HAP-1 (cell line): ENCODE measurements around the gene CISTR.
"Not testable (repeated sequence)": the region's sequence is repeated elsewhere in the genome, so short reads cannot be mapped to it uniquely, and the experiment has no call there.

Experiments used
- DNase-seq, 2 experiments: peaks; one replicate each; pipeline ENCODE4 v3.0.0-alpha.2; 2016 to 2020; ENCODE audit warnings: low spot score in 2 of 2
- H3K27me3 ChIP-seq: fragments of 250-450 bp; sonication (Bioruptor Pico); 2 replicates; pipeline ENCODE4 v1.5.1; 2020; ENCODE audit warnings: low read depth, mild to moderate bottlenecking, moderate library complexity
- H3K36me3 ChIP-seq: fragments of 250-450 bp; sonication (Bioruptor Pico); replicated peaks from 2 replicates; pipeline ENCODE4 v1.5.1; 2020; ENCODE audit warnings: mild to moderate bottlenecking
- H3K4me1 ChIP-seq: fragments of 250-450 bp; sonication (Bioruptor Pico); 2 replicates; pipeline ENCODE4 v1.5.1; 2020; ENCODE audit warnings: mild to moderate bottlenecking
- H3K4me3 ChIP-seq: fragments of 250-450 bp; sonication (Bioruptor Pico); 2 replicates; pipeline ENCODE4 v1.5.1; 2020; ENCODE audit warnings: mild to moderate bottlenecking, moderate library complexity
- H3K9me3 ChIP-seq: fragments of 250-450 bp; sonication (Bioruptor Pico); 2 replicates; pipeline ENCODE4 v1.5.1; 2020; ENCODE audit warnings: mild to moderate bottlenecking, moderate library complexity
- in situ Hi-C: fragments of 300-500 bp; cut with MboI; formaldehyde crosslinking; loops from 3 replicates; pipeline ENCODE4 v1.14.3; 2020; ENCODE audit warnings: low sequenced_read_pairs, inconsistent platforms, mixed read lengths

Gene CISTR

GRCh38 chr12:53733807-53734200, 18.0 kb downstream of the CISTR start:
- Histone ChIP-seq H3K9me3 (no peaks in the 10 kb centered on the region), H3K4me1 (peaks cover 5% of the 10 kb centered on the region), H3K36me3 (no peaks in the 10 kb centered on the region), H3K4me3 (no peak overlapping the region), H3K27me3 (peaks cover 29% of the 10 kb centered on the region)
- no peak for DNase-seq
- in situ Hi-C loops: no loop called here

DNA sequence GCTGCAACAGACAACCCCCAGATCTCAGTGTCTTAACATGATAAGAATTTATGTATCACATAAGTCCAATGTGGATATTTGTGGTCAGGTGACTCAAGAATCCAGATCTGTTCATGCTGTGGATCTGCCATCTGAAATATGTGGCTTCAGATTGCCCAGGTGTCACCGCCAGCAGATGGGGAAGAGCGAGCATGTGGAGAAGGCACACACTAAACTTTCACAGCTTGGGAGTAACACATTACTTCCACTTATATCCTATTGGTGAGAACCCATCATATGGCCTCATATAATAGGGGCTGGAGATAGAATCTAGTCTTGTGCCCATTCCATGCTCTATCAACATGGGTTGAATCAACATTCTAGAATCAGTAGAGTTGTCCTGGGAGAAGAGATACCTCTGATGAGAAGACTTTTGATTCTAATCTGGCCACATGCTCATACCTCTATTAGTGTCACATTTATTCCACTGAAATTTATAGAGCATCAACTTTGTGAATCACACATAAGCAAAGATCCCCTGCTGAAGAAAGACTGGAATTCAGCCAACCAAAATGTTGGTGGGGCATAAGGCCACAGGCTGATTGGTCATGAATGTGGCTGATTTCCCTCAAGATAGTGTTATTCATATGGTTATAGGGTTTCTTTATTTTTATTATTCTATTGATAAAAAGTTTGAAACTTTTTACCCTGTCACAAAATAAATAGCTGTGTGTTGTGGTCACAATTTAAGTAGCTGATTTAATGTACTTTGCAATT, 18.6 kb downstream of the CISTR start:
- Histone ChIP-seq H3K4me1 (peaks cover 10% of the 10 kb centered on the region), H3K4me3 (no peak overlapping the region), H3K36me3 (no peaks in the 10 kb centered on the region), H3K27me3 (peaks cover 23% of the 10 kb centered on the region), H3K9me3 (no peaks in the 10 kb centered on the region)
- no peak for DNase-seq
- in situ Hi-C loops: no loop called here

- in situ Hi-C loops: no loop called here
- no peak overlapping the region for H3K4me3 ChIP-seq
Observed at GRCh38 chr12:53729644-53730043, 22.1 kb downstream of the CISTR start.

GRCh38 chr12:53728206-53728605, 23.6 kb downstream of the CISTR start:
- DNase-seq: peak; percentile 39 to 72
- in situ Hi-C loops: no loop called here
- Histone ChIP-seq H3K9me3 (no peaks in the 10 kb centered on the region), H3K36me3 (no peaks in the 10 kb centered on the region), H3K4me1 (peaks cover 13% of the 10 kb centered on the region), H3K27me3 (peaks cover 6% of the 10 kb centered on the region; the same call in 1 of the 2 replicates), H3K4me3 (no peak overlapping the region; the same call in 1 of the 2 replicates)

More at GRCh38 chr12:53729644-53730043, 22.1 kb downstream of the CISTR start:
- H3K27me3 ChIP-seq: peaks cover 6% of the 10 kb centered on the region; the same call in 1 of the 2 replicates
- H3K9me3 ChIP-seq: no peaks in the 10 kb centered on the region
- H3K4me1 ChIP-seq: peaks cover 17% of the 10 kb centered on the region
- no peak for DNase-seq
- no peaks in the 10 kb centered on the region for H3K36me3 ChIP-seq

GRCh38 chr12:53727310-53728041, 24.3 kb downstream of the CISTR start, which contains the start of gene CALCOCO1:
TSS of gene CALCOCO1 (minus strand) at chr12:53727452. CDS start at chr12:53725242, 2,210 bp downstream.
- peak within 1 kb of the TSS; percentile 43 for H3K4me3 ChIP-seq
- no peaks in the 10 kb centered on the region for H3K9me3 ChIP-seq
- H3K36me3 ChIP-seq: no peaks in the 10 kb centered on the region
- DNase-seq: peak; percentile 97 to 98
- in situ Hi-C loops: no loop called here
- peaks cover 13% of the 10 kb centered on the region for H3K4me1 ChIP-seq
- H3K27me3 ChIP-seq: no peaks in the 10 kb centered on the region

DNA sequence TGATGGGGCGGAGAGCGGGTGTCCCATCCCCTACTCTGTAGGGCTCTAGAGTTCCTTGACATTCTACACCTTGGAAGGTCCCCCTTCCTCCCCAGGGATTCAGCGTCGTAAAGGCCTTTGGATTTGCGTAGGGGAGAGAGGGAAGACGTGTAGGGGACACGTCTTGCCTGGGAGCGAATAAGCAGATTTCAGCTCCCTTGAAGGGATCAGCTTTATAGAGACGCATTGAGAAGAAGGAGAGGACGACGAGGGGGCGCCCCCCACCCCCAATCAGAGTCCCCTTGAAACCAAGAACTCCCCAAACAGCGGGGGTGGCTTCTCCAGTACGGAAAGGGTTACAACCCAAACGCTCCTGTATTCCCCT, 24.9 kb downstream of the CISTR start:
- Histone ChIP-seq H3K4me1 (peaks cover 13% of the 10 kb centered on the region), H3K27me3 (no peaks in the 10 kb centered on the region), H3K36me3 (no peaks in the 10 kb centered on the region), H3K4me3 (peak overlapping the region; percentile 43), H3K9me3 (no peaks in the 10 kb centered on the region)
- in situ Hi-C loops: no loop called here
- DNase-seq: peak in 1 of 2 experiments; percentile 20

DNA sequence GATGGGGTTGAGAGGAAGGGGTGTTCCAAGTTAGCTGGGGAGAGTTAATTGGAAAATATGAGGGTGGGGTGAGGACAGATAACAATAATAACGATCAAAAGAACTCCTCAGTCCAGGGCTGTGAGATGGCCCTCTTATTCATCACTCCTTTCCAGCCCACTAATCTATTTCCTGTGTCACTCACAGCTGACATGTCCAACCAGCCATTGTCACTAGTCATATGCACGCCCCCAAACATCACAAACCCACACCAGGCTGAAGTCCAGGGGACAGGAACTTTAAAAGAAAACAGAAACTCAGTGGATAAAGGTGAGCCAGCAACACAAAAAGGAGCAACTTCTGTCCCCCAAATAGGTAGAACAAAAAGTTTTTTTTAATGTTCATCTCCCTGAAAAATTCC, 25.4 kb downstream of the CISTR start:
- no peak overlapping the region for H3K4me3 ChIP-seq
- peaks cover 13% of the 10 kb centered on the region for H3K4me1 ChIP-seq
- no peaks in the 10 kb centered on the region for H3K9me3 ChIP-seq
- H3K36me3 ChIP-seq: no peaks in the 10 kb centered on the region
- in situ Hi-C loops: no loop called here
- no peaks in the 10 kb centered on the region for H3K27me3 ChIP-seq
- no peak for DNase-seq

GRCh38 chr12:53725824-53726223, 26.0 kb downstream of the CISTR start:
- Histone ChIP-seq H3K4me1 (peaks cover 13% of the 10 kb centered on the region), H3K4me3 (no peak overlapping the region), H3K9me3 (no peaks in the 10 kb centered on the region), H3K27me3 (no peaks in the 10 kb centered on the region), H3K36me3 (no peaks in the 10 kb centered on the region)
- DNase-seq: no peak
- in situ Hi-C loops: no loop called here

GRCh38 chr12:53722450-53723041, 29.2 kb downstream of the CISTR start:
- Histone ChIP-seq H3K27me3 (no peaks in the 10 kb centered on the region), H3K4me1 (no peaks in the 10 kb centered on the region), H3K36me3 (no peaks in the 10 kb centered on the region), H3K9me3 (no peaks in the 10 kb centered on the region), H3K4me3 (no peak overlapping the region)
- in situ Hi-C loops: no loop called here
- no peak for DNase-seq

DNA sequence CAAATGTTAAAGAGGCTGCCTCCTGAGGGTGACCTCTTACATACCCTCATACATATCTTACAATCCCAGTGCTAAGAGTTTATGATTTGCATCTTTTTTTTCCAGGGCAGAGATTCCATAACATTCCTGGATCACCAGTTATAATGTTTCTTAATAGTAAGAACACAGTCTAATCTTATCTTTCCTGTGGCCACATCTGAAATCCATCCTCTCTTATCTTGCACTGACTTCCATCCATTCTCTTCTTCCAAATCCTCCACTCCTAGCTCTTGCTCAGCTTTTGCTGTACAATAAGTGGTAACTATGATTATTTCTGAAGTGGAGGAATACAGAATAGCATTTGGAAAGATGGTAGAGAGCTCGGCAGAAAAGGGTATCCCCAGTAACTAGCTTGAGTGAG, 30.8 kb downstream of the CISTR start:
- H3K27me3 ChIP-seq: no peaks in the 10 kb centered on the region
- H3K9me3 ChIP-seq: no peaks in the 10 kb centered on the region
- no peak overlapping the region for H3K4me3 ChIP-seq
- in situ Hi-C loops: no loop called here
- DNase-seq: no peak
- no peaks in the 10 kb centered on the region for H3K36me3 ChIP-seq
- no peaks in the 10 kb centered on the region for H3K4me1 ChIP-seq

GRCh38 chr12:53719649-53720048, 32.1 kb downstream of the CISTR start:
- H3K27me3 ChIP-seq: no peaks in the 10 kb centered on the region
- no peak overlapping the region for H3K4me3 ChIP-seq
- H3K36me3 ChIP-seq: no peaks in the 10 kb centered on the region
- no peaks in the 10 kb centered on the region for H3K9me3 ChIP-seq
- DNase-seq: no peak
- in situ Hi-C loops: no loop called here
- H3K4me1 ChIP-seq: no peaks in the 10 kb centered on the region

DNA sequence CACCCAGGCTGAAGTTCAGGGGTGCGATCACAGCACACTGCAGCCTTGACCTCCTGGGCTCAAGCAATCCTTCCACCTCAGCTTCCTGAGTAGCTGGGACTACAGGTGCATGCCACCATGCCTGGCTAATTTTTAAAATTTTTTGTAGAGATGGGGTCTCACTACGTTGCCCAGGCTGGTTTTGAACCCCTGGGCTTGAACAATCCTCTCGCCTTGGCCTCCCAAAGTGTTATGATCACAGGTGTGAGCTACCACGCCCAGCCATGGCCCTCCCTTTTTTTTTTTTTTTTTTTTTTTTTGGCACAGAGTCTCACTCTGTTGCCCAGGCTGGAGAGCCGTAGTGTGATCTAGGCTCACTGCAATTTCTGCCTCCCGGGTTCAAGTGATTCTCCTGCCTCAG, 33.2 kb downstream of the CISTR start:
- H3K4me3 ChIP-seq, H3K36me3 ChIP-seq: not testable (repeated sequence)

DNA sequence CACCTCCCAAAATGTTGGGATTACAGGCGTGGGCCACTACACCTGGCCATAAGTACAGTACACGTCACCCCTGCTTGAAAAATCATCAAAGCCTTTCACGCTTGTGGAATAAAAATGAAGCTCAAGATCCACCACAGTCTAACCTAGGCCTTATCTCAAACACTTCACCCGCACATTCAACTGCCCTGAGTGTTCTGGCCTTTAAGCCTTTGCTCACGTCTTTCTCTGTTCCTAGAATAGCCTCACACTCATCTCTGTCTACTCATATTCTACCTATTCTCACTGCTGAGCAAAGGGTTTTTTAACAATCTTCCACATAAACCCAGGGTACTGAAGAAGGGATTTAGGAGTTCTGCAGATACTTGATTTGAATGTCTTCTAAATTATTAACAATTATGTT, 34.5 kb downstream of the CISTR start:
- in situ Hi-C loops: no loop called here
- no peaks in the 10 kb centered on the region for H3K4me1 ChIP-seq
- DNase-seq: no peak
- no peaks in the 10 kb centered on the region for H3K36me3 ChIP-seq
- H3K9me3 ChIP-seq: no peaks in the 10 kb centered on the region
- no peaks in the 10 kb centered on the region for H3K27me3 ChIP-seq
- no peak overlapping the region for H3K4me3 ChIP-seq

More for the DNA sequence above, 33.2 kb downstream of the CISTR start:
- H3K9me3 ChIP-seq, H3K4me1 ChIP-seq, DNase-seq, in situ Hi-C loops, H3K27me3 ChIP-seq: not testable (repeated sequence)

DNA sequence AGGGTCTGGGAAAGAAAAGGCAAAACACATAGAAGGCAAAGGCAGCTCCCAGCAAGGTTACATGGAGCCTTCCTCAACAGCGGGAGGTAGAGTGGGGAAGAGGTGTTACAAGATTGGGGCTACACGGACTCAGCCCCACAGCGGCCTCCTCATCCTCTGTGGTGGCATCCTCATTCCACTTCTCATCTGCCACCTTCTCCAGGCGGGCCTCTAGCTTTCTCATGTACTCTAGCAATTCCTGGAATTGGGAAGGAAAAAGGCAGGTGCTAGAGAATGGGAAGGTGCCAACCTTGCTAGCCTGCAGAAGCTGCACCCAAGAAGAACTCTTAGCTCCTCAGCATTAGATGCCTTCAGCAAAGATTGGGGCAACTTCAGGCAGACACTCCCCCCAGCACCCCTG, 37.8 kb downstream of the CISTR start:
- no peak overlapping the region for H3K4me3 ChIP-seq
- no peaks in the 10 kb centered on the region for H3K36me3 ChIP-seq
- H3K4me1 ChIP-seq: no peaks in the 10 kb centered on the region
- in situ Hi-C loops: no loop called here
- no peak for DNase-seq
- peaks cover 12% of the 10 kb centered on the region for H3K27me3 ChIP-seq
- H3K9me3 ChIP-seq: no peaks in the 10 kb centered on the region
